Measurements from ENCODE around the gene PLGRKT.

DNA sequence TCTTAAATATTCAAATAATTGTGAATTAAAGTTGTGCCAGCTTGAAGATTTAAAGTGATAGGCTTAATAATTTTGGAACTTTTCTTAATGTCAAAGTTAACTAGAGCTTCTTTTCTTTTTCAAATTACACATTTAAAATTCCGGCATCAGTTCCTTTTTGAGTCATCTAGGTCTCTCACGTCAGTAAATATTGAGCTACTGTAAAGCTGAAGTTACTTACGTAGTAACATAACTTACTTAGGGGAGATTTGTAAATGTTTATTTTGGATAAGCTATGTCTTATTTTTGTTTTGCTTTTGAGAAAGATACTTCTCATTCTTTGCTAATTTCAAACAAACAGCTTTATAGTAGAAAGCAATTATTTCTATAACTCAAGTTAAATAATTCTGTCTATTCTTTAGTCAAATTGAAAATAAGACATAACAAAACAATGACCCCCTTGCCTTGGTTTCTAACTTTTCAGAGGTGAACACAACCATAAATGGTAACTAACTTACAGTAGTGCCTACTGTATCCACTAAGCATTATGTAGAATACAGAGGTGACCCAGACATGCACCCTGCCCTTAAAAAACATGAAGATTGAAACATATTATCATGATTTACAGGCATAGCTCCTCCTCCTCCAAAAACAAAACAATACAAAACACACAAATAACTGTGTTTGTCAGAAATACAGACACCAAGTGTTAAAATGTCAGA lies 42.4 kb upstream of the PLGRKT start:
- TF ChIP-seq, protein P1, sequence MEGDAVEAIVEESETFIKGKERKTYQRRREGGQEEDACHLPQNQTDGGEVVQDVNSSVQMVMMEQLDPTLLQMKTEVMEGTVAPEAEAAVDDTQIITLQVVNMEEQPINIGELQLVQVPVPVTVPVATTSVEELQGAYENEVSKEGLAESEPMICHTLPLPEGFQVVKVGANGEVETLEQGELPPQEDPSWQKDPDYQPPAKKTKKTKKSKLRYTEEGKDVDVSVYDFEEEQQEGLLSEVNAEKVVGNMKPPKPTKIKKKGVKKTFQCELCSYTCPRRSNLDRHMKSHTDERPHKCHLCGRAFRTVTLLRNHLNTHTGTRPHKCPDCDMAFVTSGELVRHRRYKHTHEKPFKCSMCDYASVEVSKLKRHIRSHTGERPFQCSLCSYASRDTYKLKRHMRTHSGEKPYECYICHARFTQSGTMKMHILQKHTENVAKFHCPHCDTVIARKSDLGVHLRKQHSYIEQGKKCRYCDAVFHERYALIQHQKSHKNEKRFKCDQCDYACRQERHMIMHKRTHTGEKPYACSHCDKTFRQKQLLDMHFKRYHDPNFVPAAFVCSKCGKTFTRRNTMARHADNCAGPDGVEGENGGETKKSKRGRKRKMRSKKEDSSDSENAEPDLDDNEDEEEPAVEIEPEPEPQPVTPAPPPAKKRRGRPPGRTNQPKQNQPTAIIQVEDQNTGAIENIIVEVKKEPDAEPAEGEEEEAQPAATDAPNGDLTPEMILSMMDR (conservative IDR thresholded peaks at IDR 0.05), result no peak
- no peak for TF ChIP-seq EZH2 (IDR thresholded peaks at IDR 0.05; ENCODE audit: low read depth)

All from PC-9 (cell line).